GM19025 (cell line): ENCODE measurements around the gene PPIC.
A peak's percentile ranks its signal among the peaks of the same experiment; 100 is the strongest.
"Not testable (repeated sequence)": the region's sequence is repeated elsewhere in the genome, so short reads cannot be mapped to it uniquely, and the experiment has no call there.

ENCODE experiments used
- ATAC-seq: cut with Tn5 transposase; IDR thresholded peaks from one replicate; pipeline ENCODE4 v1.9.1; 2021; ENCODE audit warnings: mild to moderate bottlenecking, low read depth, moderate library complexity; ENCODE audit not compliant: unreplicated experiment

The PPIC gene

GRCh38 chr5:123014689-123015088, 21.8 kb downstream of the PPIC start:
- no peak for ATAC-seq

GRCh38 chr5:123012321-123012720, 24.2 kb downstream of the PPIC start:
- no peak for ATAC-seq

GRCh38 chr5:123007754-123008153, 28.8 kb downstream of the PPIC start:
- no peak for ATAC-seq

- no peak for ATAC-seq
Measured at GRCh38 chr5:123007182-123007581, 29.3 kb downstream of the PPIC start.

- ATAC-seq = no peak
Measured at GRCh38 chr5:123001808-123002207, 34.7 kb downstream of the PPIC start.

GRCh38 chr5:123000731-123001130, 35.8 kb downstream of the PPIC start:
- ATAC-seq = no peak

GRCh38 chr5:122999947-123000563, 36.5 kb downstream of the PPIC start:
- peak; percentile 96 for ATAC-seq

GRCh38 chr5:122997294-122997693, 39.2 kb downstream of the PPIC start:
- no peak for ATAC-seq

- no peak for ATAC-seq
Measured at GRCh38 chr5:122996091-122996490, 40.4 kb downstream of the PPIC start.

GRCh38 chr5:122985954-122986721, 50.4 kb downstream of the PPIC start:
- peak; percentile 83 for ATAC-seq

GRCh38 chr5:122985006-122985700, 51.4 kb downstream of the PPIC start:
- ATAC-seq = no peak

- peak; percentile 36 for ATAC-seq
Measured at GRCh38 chr5:122984425-122984824, 52.1 kb downstream of the PPIC start.

- ATAC-seq = no peak
Measured at GRCh38 chr5:122982376-122982775, 54.1 kb downstream of the PPIC start.

- ATAC-seq = no peak
Measured at GRCh38 chr5:122981846-122982245, 54.7 kb downstream of the PPIC start.

GRCh38 chr5:122978644-122979297, 57.8 kb downstream of the PPIC start:
- ATAC-seq = no peak

- no peak for ATAC-seq
Measured at GRCh38 chr5:122978068-122978467, 58.5 kb downstream of the PPIC start.

GRCh38 chr5:122977319-122977718, 59.2 kb downstream of the PPIC start:
- no peak for ATAC-seq

GRCh38 chr5:122974251-122974650, 62.3 kb downstream of the PPIC start:
- ATAC-seq = not testable (repeated sequence)

- not testable (repeated sequence) for ATAC-seq
Measured at GRCh38 chr5:122973759-122974158, 62.8 kb downstream of the PPIC start.
